ENCODE data around the gene DZIP1.

- TF ChIP-seq CTCF (IDR thresholded peaks at IDR 0.05) = no peak
- no peak for TF ChIP-seq POLR2A (IDR thresholded peaks at IDR 0.05)
These were observed 24.3 kb downstream of the DZIP1 start for GRCh38 chr13:95620030-95620824.

All from adrenal gland (tissue), 5 donors.